GM19351 (cell line): ENCODE data around the gene LRFN3.
"Not testable (repeated sequence)": the region's sequence is repeated elsewhere in the genome, so short reads cannot be mapped to it uniquely, and the experiment has no call there.

Experiments used
- ATAC-seq: cut with Tn5 transposase; IDR thresholded peaks from one replicate; pipeline ENCODE4 v1.9.1; 2021; ENCODE audit warnings: mild to moderate bottlenecking, moderate library complexity; ENCODE audit not compliant: unreplicated experiment

The LRFN3 gene

GRCh38 chr19:35937345-35938281 lies 1.4 kb downstream of the LRFN3 start:
- ATAC-seq: no peak

- no peak for ATAC-seq
These were observed 2.4 kb downstream of the LRFN3 start for GRCh38 chr19:35938282-35939224.

DNA sequence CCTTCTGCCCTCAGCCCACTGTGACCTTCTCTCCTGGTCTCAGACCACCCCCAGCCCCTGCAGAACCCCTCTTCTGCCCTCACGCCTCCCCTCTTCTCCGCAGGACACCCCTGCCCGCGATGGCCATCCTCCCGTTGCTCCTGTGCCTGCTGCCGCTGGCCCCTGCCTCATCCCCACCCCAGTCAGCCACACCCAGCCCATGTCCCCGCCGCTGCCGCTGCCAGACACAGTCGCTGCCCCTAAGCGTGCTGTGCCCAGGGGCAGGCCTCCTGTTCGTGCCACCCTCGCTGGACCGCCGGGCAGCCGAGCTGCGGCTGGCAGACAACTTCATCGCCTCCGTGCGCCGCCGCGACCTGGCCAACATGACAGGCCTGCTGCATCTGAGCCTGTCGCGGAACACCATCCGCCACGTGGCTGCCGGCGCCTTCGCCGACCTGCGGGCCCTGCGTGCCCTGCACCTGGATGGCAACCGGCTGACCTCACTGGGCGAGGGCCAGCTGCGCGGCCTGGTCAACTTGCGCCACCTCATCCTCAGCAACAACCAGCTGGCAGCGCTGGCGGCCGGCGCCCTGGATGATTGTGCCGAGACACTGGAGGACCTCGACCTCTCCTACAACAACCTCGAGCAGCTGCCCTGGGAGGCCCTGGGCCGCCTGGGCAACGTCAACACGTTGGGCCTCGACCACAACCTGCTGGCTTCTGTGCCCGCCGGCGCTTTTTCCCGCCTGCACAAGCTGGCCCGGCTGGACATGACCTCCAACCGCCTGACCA lies 3.3 kb downstream of the LRFN3 start:
- no peak for ATAC-seq

DNA sequence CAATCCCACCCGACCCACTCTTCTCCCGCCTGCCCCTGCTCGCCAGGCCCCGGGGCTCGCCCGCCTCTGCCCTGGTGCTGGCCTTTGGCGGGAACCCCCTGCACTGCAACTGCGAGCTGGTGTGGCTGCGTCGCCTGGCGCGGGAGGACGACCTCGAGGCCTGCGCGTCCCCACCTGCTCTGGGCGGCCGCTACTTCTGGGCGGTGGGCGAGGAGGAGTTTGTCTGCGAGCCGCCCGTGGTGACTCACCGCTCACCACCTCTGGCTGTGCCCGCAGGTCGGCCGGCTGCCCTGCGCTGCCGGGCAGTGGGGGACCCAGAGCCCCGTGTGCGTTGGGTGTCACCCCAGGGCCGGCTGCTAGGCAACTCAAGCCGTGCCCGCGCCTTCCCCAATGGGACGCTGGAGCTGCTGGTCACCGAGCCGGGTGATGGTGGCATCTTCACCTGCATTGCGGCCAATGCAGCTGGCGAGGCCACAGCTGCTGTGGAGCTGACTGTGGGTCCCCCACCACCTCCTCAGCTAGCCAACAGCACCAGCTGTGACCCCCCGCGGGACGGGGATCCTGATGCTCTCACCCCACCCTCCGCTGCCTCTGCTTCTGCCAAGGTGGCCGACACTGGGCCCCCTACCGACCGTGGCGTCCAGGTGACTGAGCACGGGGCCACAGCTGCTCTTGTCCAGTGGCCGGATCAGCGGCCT lies 4.1 kb downstream of the LRFN3 start:
- no peak for ATAC-seq

- no peak for ATAC-seq
These were observed 4.7 kb downstream of the LRFN3 start for GRCh38 chr19:35940839-35941238.

- ATAC-seq: no peak
These were observed 6.1 kb downstream of the LRFN3 start for GRCh38 chr19:35942235-35942634.

- no peak for ATAC-seq
These were observed 7.4 kb downstream of the LRFN3 start for GRCh38 chr19:35943321-35944301.

DNA sequence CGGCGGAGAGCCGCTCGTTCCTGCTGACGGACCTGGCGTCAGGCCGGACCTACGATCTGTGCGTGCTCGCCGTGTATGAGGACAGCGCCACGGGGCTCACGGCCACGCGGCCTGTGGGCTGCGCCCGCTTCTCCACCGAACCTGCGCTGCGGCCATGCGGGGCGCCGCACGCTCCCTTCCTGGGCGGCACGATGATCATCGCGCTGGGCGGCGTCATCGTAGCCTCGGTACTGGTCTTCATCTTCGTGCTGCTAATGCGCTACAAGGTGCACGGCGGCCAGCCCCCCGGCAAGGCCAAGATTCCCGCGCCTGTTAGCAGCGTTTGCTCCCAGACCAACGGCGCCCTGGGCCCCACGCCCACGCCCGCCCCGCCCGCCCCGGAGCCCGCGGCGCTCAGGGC lies 8.4 kb downstream of the LRFN3 start:
- ATAC-seq: no peak

DNA sequence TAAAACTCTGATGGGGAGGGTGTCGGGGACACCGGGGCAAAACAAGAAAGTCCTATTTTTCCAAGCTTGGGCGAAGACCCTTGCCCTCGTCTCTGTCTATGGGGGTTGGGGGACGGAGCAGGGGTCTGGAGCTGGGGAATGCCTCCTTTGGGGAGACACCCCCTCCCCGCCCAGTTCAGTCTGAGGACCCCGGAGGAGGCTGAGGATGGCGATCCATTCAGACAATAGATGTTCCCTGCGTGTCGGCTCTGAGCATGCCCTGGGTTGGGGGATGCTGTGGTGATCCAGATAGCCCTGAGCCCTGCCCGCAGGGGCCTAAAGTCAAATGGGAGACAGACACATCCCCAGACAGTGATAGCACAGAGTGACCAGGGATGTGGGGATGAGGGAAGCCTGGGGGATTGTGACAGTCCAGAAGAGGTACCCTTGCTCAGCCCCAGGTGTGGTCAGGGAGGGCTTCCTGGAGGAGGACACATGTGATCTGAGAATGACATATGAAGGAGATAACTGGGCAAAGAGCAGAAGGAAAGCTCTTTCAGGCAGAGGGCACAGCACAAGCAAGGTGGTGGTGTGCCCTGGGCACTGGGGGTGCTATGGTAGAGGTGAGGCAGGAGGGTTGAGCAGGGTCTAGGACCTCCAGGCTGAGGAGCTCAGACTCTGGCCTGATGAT lies 9.1 kb downstream of the LRFN3 start:
- no peak for ATAC-seq

GRCh38 chr19:35946203-35946602 lies 10.0 kb downstream of the LRFN3 start:
- no peak for ATAC-seq

- no peak for ATAC-seq
These were observed 13.0 kb downstream of the LRFN3 start for GRCh38 chr19:35949131-35949530.

GRCh38 chr19:35955881-35956634 lies 19.9 kb downstream of the LRFN3 start:
- ATAC-seq: no peak

- ATAC-seq: not testable (repeated sequence)
These were observed 21.2 kb downstream of the LRFN3 start for GRCh38 chr19:35957411-35957810.

- ATAC-seq: no peak
These were observed 22.5 kb downstream of the LRFN3 start for GRCh38 chr19:35958660-35959039.

DNA sequence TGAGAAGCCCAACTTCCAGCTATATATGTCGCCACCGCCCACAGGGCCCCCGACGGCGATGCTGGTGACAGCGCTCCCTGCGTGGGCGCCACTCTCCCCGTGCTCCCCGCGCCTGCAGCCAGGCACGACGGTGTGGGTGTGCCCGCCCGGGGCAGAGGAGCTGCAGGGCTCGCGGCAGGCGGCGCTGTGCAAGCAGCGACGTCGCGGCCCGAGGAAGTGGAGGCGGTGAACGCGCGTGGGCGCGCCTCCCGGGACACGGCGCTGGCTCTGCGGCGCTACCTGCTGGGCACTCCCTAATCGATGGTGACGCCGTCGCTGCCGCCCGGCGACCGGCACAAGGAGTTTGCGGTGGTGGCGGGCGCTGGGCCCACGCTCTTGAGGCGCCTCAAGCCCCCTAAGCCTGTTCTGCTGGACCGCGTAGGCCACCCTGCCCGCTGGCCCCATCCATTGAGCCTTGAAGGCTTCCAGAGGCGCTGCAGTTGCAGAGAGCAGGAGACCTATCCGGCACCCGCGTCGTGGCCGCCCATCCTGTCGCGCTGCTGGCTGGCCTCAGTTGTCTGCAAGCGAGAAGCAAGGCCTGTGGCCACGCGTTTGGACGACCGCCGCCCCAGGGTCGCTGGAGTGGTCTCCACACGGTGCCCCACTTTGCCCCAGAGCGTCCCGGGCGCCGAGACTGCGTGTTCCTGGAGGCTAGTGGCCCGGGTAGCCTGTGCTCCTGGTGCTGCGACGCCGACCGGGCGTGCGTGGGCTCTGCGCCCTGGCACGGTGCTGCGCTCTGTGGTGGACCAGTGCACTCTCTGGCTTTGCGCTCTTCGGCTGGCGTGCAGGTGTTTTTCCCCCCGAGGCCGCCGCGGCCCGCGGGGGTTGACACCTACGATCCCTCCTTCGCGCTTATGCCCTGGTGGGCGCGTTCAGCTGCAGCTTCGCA lies 23.1 kb downstream of the LRFN3 start:
- ATAC-seq: no peak

DNA sequence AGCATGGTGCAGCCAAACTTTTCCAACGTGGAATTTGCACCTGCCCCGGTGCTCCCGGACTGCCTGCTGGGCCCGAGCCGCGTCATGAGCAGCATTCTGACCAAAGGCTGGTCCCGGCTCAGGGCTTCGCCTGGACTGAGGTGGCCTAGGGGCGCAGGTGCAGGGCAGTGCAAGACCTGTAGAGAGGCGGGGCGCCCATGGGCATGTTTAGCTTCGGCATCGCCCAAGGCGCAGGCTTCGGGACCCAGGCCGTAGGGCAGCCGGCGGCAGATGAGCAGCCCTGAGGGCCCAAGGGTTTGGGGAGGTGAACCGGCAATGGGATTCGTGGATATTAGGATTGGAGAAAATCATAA lies 23.8 kb downstream of the LRFN3 start:
- no peak for ATAC-seq

- no peak for ATAC-seq
These were observed 24.3 kb downstream of the LRFN3 start for GRCh38 chr19:35960432-35960972.
